Middle frontal gyrus (tissue), 1 donor: Measurements from ENCODE around the gene BCAP31.
"Not testable (repeated sequence)": the region's sequence is repeated elsewhere in the genome, so short reads cannot be mapped to it uniquely, and the experiment has no call there.

Experiments used
- DNase-seq: peaks from one replicate; pipeline ENCODE4 v3.0.0-alpha.2; 2015; ENCODE audit warnings: low spot score; ENCODE audit errors: extremely low spot score

BCAP31 gene

GRCh38 chrX:153717445-153717844 is 6.7 kb downstream of the BCAP31 start:
- no peak for DNase-seq

GRCh38 chrX:153714256-153714655 is 9.9 kb downstream of the BCAP31 start:
- DNase-seq = no peak

GRCh38 chrX:153709726-153710674 is 14.2 kb downstream of the BCAP31 start:
- DNase-seq = no peak

- DNase-seq = no peak
Observed at GRCh38 chrX:153708415-153708814, 15.8 kb downstream of the BCAP31 start.

- DNase-seq = no peak
Observed at GRCh38 chrX:153707406-153707805, 16.8 kb downstream of the BCAP31 start.

GRCh38 chrX:153706799-153707198 is 17.4 kb downstream of the BCAP31 start:
- DNase-seq = no peak

GRCh38 chrX:153705403-153706060 is 18.7 kb downstream of the BCAP31 start:
- DNase-seq = not testable (repeated sequence)

GRCh38 chrX:153704631-153705402 is 19.4 kb downstream of the BCAP31 start:
- DNase-seq = not testable (repeated sequence)

- no peak for DNase-seq
Observed at GRCh38 chrX:153704021-153704526, 20.1 kb downstream of the BCAP31 start.

- no peak for DNase-seq
Observed at GRCh38 chrX:153703036-153703370, 21.2 kb downstream of the BCAP31 start.

- no peak for DNase-seq
Observed at GRCh38 chrX:153702336-153703035, 21.7 kb downstream of the BCAP31 start.

GRCh38 chrX:153701706-153702105 is 22.5 kb downstream of the BCAP31 start:
- DNase-seq = no peak

GRCh38 chrX:153700967-153701366 is 23.2 kb downstream of the BCAP31 start:
- no peak for DNase-seq

GRCh38 chrX:153700376-153700945 is 23.7 kb downstream of the BCAP31 start:
- DNase-seq = no peak

- DNase-seq = not testable (repeated sequence)
Observed at GRCh38 chrX:153699784-153700371, 24.3 kb downstream of the BCAP31 start.

- DNase-seq = not testable (repeated sequence)
Observed at GRCh38 chrX:153699210-153699783, 24.9 kb downstream of the BCAP31 start.

GRCh38 chrX:153697924-153698865 is 26.0 kb downstream of the BCAP31 start:
- DNase-seq = no peak

GRCh38 chrX:153696986-153697722 is 27.0 kb downstream of the BCAP31 start:
- DNase-seq = not testable (repeated sequence)
